DND-41 (cell line): ENCODE results near the gene DHCR24.

ENCODE experiments used
- EZH2 ChIP-seq: IDR thresholded peaks from 3 replicates; pipeline ENCODE4 v1.6.1; 2012; ENCODE audit warnings: borderline replicate concordance, low read depth, mild to moderate bottlenecking, moderate library complexity, low read length, inconsistent platforms; ENCODE audit not compliant: severe bottlenecking
- TF ChIP-seq, protein P1 (sequence below): IDR thresholded peaks from 2 replicates; pipeline ENCODE4 v1.5.1; 2012; ENCODE audit warnings: borderline replicate concordance, low read length, moderate library complexity, mild to moderate bottlenecking; ENCODE audit not compliant: poor library complexity, severe bottlenecking; ENCODE audit errors: extremely low read depth

DNA sequence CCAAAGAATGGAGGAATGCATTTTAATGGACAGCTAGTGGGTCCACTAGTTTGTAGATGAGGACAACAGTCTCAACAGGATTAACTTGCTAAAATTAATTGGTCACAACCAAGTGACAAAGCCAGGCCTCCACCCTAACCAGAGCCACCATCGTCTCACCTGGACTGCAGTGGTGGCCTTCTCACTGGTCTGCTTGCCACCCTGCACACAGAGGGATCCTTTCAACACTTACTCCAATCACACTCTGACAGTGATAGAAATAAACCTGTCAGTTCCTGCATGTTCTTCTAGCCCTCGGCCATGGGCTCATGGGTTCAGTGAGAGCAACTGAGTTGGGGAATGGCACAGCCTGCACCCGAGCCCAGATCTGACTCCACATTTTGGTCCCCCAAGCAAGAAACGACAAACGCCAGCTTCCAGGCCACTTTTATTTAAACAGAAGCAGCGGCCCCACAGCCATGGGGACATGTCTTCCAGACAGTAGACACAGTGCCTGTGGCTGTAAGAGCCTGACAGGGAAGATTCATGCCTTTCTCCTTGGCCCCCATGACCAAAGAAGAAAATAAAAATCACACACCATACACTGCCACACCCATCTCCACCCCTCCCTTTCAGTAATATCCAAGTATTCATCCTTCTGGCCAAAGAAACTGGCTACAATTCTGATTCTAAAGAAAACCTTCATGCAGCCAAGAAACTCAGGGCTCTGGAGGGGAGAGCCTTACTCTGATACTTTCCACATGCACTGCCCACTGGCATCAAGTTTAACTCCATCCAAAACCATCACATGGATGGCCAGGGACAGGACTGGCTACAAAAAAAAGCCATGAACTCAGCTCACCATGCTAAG is 37.6 kb downstream of the DHCR24 start:
- TF ChIP-seq, protein P1, sequence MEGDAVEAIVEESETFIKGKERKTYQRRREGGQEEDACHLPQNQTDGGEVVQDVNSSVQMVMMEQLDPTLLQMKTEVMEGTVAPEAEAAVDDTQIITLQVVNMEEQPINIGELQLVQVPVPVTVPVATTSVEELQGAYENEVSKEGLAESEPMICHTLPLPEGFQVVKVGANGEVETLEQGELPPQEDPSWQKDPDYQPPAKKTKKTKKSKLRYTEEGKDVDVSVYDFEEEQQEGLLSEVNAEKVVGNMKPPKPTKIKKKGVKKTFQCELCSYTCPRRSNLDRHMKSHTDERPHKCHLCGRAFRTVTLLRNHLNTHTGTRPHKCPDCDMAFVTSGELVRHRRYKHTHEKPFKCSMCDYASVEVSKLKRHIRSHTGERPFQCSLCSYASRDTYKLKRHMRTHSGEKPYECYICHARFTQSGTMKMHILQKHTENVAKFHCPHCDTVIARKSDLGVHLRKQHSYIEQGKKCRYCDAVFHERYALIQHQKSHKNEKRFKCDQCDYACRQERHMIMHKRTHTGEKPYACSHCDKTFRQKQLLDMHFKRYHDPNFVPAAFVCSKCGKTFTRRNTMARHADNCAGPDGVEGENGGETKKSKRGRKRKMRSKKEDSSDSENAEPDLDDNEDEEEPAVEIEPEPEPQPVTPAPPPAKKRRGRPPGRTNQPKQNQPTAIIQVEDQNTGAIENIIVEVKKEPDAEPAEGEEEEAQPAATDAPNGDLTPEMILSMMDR: no peak
- TF ChIP-seq EZH2: no peak
